ENCODE data around the gene CIITA. TPM values are rescaled to one million over a fixed set of nuclear protein-coding genes. Genes with fewer than 3 reads are reported as not detected.
"Not testable (repeated sequence)": the region's sequence is repeated elsewhere in the genome, so short reads cannot be mapped to it uniquely, and the experiment has no call there.

CIITA gene, protein sequence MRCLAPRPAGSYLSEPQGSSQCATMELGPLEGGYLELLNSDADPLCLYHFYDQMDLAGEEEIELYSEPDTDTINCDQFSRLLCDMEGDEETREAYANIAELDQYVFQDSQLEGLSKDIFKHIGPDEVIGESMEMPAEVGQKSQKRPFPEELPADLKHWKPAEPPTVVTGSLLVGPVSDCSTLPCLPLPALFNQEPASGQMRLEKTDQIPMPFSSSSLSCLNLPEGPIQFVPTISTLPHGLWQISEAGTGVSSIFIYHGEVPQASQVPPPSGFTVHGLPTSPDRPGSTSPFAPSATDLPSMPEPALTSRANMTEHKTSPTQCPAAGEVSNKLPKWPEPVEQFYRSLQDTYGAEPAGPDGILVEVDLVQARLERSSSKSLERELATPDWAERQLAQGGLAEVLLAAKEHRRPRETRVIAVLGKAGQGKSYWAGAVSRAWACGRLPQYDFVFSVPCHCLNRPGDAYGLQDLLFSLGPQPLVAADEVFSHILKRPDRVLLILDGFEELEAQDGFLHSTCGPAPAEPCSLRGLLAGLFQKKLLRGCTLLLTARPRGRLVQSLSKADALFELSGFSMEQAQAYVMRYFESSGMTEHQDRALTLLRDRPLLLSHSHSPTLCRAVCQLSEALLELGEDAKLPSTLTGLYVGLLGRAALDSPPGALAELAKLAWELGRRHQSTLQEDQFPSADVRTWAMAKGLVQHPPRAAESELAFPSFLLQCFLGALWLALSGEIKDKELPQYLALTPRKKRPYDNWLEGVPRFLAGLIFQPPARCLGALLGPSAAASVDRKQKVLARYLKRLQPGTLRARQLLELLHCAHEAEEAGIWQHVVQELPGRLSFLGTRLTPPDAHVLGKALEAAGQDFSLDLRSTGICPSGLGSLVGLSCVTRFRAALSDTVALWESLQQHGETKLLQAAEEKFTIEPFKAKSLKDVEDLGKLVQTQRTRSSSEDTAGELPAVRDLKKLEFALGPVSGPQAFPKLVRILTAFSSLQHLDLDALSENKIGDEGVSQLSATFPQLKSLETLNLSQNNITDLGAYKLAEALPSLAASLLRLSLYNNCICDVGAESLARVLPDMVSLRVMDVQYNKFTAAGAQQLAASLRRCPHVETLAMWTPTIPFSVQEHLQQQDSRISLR
- polyA plus RNA-seq (2013, experiment 1 of 2; ENCODE audit: insufficient read length), result 0.42 TPM
- polyA plus RNA-seq (2013, experiment 2 of 2; ENCODE audit: insufficient read length), result 0.72 TPM

DNA sequence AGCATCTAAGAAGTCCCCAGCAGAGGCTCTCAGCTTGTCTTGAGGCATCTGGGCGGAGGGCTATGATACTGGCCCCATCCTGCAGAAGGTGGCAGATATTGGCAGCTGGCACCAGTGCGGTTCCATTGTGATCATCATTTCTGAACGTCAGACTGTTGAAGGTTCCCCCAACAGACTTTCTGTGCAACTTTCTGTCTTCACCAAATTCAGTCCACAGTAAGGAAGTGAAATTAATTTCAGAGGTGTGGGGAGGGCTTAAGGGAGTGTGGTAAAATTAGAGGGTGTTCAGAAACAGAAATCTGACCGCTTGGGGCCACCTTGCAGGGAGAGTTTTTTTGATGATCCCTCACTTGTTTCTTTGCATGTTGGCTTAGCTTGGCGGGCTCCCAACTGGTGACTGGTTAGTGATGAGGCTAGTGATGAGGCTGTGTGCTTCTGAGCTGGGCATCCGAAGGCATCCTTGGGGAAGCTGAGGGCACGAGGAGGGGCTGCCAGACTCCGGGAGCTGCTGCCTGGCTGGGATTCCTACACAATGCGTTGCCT, at the start of gene CIITA:
Gene CIITA (plus strand): TSS at position 404 of the 543 bp plus-strand sequence. CDS start 129 bp downstream, at position 533.
- DNase-seq, result peak; percentile 91

DNA sequence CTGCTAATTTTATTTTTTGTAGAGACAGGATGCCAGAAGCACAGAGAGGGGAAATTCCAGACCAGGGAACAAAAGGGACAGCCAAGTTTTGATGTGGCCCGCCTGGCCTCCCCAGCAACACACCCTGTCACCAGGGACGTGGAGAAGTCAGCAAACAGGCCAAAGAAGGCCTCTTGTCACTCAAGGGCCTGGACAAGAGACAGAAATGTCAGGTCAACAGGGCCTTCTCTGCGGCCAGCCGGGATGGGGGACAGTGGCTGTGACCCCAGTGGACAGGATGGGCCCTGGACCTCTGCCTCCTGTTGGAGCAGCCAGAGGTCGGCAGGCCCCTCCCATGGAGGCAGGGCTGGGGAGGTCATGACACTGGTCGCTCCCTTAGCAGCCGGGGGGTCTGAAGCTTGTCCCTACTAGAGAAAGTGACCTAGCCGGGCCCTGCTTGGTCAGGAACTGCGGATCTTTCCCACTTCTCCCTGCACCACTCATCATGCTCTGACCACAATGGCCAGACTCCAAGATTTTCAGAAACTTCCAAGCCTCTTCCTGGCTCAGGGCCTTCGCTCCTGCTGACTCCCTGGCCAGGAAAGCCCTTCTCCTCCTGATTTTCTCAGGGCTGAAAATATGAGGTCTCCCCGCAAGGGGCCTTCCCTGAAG, 49.2 kb upstream of the CIITA start:
- peak; percentile 88 for DNase-seq

DNA sequence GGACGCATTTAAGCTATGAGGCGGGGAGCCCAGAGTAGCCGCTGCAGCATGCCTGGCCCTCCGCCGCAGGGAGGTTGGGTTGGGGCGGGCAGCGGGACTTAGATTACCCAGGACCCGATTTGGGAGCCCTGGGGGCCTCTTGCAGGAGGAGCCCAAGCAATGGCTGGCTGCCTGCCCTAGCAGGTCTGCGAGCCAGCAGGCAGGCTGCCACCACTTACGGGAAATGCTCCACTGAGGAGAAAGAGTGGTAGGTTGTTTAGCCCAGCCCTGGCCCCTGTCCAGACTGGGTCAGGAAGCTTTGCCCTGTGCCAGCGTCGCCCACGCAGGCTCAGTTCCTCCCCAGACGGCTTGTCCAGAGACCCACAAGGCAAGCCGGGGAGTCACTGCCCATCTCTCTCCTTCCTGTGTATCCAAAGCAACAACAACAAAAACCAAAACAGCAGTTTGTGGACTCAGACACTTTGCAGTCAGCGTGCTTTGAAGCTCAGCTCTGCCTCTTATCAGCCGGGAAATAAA, 48.1 kb upstream of the CIITA start:
- peak; percentile 58 for DNase-seq

DNA sequence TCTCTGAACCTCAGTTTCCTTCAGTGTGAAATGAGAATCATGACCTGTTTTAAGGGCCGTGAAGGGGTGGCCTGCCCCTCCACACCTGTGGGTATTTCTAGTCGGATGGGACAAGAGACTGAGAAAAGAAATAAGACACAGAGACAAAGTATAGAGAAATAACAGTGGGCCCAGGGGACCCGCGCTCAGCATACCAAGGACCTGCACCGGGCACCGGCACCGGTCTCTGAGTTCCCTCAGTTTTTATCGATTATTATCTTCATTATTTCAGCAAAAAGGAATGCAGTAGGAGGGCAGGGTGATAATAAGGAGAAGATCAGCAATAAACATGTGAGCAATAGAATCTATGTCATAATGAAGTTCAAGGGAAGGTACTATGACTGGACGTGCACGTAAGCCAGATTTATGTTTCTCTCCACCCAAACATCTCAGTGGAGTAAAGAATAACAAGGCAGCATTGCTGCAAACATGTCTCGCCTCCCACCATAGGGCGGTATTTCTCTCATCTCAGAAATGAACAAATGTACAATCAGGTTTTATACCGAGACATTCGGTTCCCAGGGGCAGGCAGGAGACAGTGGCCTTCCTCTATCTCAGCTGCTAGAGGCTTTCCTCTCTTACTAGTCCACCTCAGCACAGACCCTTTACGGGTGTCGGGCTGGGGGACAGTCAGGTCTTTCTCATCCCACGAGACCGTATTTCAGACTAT, 47.5 kb upstream of the CIITA start:
- not testable (repeated sequence) for DNase-seq

DNA sequence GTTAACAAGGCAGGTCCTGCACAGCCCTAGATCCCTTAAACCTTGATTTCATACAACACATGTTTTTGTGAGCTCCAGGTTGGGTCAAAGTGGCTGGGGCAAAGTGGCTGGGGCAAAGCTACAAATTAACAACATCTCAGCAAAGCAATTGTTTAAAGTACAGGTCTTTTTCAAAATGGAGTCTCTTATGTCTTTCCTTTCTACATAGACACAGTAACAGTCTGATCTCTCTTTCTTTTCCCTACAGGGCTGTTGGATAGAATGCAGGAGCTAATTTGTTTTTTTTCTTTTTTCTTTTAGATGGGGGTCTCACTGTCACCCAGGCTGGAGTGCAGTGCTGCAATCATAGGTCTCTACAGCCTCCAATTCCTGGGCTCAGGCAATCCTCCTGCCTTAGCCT, 46.8 kb upstream of the CIITA start:
- not testable (repeated sequence) for DNase-seq

DNA sequence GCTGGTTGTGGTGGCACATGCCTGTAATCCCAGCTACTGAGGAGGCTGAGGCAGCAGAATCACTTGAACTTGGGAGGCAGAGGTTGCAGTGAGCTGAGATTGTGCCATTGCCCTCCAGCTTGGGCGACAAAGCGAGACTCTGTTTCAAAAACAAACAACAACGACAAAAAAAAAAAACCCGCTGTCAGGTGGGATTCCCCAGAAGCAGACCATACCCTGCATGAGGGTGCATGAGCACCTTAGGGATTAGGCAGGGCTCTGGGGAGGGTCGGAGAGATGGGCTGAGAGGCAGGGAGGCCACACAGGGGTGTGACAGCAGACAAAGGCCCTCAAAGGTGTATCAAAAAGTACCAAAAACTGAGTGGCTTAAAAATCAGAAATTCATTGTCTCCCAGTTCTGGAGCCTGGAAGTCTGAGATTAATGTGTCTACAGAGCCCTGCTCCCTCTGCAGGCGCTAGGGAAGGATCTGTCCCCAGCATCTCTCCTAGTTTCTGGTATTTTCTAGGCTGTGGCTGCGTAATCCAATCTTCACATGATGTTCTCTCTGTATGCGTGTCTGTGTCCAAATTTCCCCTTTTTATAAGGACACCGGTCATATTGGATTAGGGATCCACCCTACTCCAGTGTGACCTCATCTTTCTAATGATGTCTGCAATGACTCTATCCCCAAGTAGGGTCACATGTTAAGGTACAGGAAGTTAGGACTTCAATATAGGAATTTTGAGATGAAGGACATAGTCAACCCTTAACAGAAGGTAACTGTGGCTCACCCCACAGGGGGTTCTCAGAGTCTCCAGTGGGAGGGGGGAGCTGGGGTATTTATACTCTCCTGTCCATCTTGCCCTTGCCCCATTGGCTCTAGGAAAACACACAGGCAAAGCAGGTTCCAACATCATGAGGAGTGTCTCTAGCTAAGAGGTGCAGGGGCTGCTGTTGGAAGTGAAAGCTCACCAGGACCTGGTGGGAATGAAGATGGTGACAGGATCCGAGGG, 44.8 kb upstream of the CIITA start:
- DNase-seq, result no peak

DNA sequence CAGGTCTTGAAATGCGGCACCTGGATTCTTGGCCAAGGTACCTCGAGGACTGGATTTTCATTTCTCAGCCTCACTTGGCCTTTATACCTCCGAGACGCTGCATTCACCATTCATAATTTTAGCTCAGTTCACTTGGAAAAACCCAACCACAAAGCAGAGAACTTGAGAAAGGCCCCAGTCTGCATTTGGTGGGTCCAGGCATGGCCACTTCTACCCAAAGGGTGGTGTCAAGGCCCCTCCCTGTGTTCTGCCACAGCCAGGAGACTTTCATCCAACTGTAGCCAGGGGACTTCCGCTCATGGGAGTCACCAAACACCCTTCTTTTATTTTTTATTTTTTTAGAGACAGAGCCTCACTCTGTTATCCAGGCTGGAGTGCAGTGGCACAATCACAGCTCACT, 43.7 kb upstream of the CIITA start:
- no peak for DNase-seq

DNA sequence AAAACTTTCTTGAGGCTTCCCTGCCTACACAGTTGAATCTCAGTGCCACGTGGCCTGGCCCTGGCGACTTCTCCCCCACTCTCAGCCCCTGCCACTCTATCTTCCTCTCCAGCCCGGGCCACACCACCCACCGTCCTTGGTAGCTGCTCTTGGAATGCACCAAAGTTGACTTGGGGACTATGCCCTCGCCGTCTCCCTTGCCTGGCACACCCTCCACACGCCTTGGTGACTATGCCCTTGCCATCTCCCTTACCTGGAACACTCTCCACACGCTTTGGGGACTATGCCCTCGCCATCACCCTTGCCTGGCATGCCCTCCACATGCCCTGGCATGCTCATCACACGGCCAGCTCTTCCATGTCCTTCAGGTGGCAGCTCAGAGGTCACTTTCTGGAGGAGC, 42.9 kb upstream of the CIITA start:
- no peak for DNase-seq

DNA sequence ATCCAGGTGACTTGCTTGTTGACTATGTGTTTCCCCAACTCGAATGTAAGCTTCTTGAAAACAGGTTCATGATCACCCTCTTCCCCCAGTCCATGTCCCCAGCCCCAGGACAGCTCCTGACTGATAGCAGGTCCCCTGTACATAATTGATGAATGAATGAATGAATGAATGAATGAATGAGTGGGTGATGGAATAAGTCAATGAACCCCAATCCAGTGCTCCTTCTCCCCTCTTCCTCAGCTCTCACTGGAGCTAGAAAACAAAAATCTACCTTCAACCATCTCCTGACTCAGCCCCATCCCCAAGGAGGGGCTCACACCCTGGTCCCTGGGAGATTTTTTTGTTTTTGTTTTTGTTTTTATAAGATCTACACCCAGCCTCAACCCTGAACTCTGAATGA, 42.2 kb upstream of the CIITA start:
- DNase-seq, result no peak

DNA sequence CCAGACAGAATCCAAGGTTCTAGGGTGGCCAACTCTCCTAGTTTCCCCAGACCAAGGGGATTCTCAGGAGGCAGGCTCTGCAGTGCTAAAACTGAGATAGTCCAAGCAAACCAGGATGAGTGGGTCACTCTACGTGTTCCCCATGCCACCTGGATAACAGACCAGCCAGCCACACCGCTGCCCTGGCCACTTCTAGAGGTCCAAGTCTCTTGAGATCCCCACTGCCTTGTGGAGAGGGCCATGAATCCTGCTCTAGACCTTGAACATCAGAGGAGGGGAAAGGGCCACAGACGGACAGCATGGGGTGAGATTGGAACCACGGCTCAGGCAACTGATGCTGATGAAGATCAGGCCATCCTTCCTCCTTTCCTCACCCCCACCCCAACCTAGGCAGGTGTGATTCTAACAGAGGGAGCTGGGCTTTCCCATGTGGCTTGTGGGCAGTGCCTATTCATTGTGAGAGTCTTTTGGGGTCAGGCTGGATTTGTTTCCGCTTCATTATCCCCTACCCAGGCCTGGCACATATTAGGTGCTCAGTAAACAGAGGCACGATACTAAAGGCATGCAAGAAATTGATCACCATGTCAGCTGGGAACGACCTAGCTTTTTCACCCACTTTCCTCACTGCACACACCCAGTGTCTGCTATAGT, 41.6 kb upstream of the CIITA start:
- no peak for DNase-seq

DNA sequence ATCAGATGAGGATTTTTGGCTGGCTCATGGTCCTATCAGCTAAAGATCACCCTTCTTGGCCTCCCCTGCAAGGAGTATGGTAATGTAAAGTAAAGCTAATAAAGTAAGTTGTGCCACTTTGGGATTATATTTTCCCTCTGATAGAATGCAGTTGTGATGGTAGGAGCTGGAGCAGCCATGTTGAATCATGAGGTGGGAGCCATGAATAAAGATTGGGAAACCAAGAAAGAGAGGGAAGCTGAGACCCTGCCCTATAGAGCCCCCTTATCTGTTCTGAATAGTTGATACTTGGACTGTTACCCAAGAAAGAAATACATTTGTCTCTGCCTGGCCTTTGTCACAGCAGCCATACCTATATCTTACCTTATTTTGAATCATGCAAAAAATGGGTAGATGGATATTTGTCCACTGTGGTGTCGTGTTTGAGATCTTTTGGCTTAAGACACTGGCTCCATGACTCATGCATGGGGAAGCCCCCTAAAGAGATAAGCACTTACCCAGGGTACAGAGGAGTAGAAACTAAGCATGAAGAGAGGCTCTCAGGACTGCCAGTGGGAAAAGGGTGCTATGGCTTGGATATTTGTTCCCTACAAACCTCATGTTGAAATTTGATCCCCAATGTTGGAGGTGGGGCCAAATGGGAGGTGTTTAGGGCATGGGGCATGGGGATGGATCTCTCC, 40.7 kb upstream of the CIITA start:
- no peak for DNase-seq

DNA sequence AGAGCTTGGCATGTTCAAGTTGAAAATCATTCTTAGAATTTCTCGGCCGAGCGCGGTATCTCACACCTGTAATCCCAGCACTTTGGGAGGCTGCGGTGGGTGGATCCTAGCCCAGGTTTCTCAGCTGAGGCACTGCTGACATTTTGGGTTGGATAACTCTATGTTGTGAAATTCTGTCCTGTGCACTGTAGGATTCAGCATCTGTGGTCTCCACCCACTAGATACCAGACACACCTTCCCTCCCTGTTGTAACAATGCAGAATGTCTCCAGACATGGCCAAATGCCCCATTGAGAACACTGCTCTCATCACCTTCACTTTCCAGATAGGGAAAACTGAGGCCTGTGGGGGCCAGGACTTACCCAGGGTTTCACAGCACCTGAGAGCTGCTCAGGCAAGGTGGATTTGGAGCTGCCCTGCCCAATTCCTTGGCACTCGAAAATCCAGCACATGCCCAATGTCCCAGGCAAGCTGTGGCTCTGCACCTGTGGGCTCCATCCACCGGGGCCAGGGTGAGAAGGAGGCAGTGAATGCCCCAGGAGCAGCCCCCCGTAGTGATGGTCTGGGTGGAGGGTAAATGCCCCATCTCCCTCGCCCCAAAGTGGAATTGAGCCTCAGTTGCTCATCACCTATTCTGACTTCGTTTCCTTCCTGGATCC, 38.3 kb upstream of the CIITA start:
- DNase-seq, result no peak

DNA sequence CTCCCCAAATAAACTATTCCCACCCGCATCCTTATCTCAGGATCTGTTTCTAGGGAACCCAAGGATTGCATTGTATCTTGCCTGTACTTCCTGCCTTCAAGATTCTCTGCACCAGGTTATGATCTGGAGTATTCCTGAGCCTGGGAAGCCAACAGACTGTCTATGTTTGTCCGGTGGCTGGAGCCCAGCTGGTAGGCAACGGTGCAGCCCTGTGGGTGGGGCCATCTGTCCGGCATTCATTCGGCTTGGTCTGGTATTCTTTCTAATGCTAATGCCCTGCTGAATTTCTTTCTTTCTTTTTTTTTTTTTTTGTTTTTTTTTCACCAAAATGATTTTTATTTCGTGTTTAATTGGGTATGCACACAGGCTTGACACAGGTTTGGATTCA, 37.7 kb upstream of the CIITA start:
- no peak for DNase-seq

DNA sequence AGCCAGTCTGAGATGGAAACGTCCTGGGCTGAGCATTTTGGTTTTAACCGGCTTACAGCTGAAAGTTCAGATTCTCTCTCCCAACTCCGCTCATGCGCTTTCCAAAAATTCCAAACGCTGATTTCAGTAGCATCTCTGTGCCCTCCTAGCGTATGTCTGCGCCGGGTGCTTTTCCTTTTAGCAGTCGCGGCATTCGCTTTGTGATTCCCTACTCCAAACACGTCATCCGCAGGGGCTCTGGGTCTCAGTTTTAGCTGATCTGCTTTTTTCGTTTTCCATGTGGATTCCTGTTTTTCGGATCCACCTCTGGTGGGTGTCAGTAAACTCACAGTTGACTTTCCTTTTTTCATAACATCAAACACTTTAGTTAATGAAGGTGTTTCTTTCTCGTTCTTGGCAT, 36.3 kb upstream of the CIITA start:
- no peak for DNase-seq

DNA sequence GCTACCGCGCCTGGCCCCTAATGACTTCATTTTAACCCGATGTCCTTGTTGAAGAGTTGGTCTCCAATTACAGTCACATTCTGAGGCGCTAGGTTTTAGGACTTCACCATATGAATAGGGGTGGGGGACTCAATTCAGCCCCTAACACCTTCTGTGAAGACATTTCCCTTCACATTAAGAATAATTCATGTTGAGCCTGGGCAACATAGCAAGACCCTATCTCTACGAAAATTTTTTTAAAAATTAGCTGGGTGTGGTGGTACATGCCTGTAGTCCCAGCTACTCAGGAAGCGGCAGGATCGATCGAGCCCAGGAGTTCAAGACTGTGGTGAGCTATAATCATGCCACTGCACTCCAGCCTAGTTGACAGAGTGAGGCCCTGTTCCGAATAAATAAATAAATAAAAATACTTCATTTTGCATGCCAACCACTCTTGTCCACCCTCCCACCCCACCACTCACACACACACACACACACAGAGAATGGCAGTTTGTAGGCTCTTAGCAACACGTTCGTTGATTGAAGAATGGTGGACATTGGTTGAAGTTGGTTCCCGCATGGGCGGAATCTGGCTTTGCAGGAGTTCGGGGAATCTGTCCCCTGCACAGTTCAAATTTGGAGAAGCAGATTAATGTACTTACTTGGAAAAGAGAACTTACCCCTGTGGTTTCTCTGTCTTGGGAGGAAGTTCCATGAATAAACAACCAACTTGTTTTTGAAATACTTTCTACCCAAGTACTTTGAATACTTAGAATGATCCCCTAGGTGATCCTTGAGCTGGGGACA, 30.6 kb upstream of the CIITA start:
- DNase-seq, result no peak

DNA sequence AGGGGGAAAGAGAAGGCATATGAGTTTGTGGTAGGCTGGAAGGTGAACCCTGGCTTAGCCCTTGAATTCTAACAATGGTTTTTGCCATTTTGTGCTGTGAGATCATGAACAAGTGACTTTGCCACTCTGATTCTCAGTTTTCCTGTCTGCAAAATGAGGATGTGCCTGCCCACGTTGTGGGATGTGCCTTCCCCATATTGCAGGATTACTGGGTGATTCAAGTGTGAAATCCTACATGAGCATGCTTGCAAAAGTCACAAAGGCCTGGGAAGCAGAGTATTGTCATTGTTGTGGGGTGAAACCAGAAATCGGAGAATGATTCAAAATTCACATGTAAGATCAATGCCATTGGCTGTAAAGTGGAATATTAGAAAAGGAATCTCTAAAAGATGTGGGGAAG, 29.8 kb upstream of the CIITA start:
- DNase-seq, result no peak

DNA sequence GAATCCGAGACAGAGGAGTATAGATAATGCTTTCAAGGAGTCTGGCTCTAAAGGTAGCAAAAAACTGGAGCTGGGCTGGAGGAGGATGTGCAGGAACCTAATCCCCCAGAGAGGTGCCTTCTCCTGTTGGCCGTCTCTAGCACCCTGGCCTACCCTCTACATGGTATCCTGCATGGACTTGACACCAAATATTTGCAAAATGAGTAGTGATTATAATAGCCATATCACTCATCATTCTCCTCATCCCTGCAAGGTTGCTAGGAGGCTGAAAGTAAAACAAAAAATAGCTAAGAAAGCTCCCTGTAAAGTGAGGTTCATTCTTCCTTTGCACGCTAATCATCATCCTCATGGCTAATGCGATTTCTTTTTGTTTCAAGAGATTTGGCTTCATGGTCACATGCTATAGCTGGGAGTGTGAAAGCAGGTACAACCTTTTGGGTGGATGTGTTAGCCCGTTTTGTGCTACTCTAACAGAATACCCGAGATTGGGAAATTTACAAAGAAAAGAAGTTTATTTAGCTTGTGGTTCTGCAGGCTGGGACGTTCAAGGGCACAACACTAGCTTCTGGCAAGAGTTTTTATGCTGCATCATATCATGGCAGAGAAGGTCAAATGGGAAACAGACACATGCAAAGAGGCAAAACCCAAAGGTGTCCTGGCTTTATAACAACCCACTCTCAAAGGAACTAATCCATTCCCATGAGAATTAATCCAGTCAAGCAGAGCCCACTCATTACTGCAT, 27.1 kb upstream of the CIITA start:
- no peak for DNase-seq
